ENCODE data around the gene MLLT3.
A peak's percentile ranks its signal among the peaks of the same experiment; 100 is the strongest.

Gene MLLT3

GRCh38 chr9:20472342-20473045 lies 149.8 kb downstream of the MLLT3 start:
- DNase-seq = no peak

DNA sequence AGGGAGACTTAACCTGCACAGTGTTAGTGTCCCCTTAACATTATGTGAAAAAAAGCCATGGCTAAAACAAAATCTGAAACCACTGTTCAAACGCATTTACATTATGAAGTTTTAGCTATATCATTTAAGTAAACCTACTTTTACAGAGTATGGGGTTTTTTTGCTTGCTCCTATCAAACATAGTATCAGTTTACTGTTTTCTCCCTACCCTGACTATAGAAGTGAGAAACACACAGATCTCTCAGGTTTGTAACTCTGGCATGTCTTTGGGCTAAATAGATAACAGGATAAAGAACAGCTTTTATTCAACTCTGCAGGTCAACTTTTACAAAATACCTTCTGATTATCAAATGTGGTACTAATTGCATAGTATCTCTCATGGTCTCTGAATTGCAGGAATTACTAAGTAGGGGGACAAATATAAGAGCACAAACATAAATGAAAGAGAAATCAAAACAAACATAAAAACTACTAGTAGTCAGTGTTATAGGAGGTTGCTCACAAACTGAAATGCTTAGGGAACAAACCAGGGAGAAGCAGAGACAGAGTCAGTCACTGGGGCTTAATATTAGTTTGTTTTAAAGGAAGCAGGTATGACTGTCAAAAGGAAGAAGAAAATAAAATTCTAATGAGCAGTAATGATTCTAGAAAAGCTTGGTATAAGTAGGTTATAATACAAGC lies 155.8 kb downstream of the MLLT3 start:
- DNase-seq = no peak

DNA sequence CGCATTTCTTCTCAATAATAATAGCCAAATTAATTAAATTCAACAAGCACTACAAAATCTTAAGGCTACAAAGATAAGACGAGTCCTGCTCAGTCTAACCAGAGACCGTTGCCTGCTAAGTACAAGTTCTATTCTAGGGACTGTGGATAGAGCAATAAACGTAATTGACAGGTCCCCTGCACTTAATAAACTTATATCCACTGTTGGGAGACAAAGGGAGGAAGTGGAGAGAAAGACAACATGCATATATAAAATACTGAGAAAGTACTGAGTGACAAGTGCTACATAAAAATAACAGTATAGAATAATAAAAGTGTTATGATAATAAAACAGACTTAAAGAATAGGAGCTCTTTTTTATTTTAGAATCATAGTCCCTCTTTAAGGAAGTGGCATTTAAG lies 158.1 kb downstream of the MLLT3 start:
- DNase-seq = no peak

- DNase-seq = no peak
These were observed 158.5 kb downstream of the MLLT3 start for GRCh38 chr9:20463823-20464222.

- peak; percentile 19 for DNase-seq
These were observed 159.9 kb downstream of the MLLT3 start for GRCh38 chr9:20462410-20462809.

- no peak for DNase-seq
These were observed 175.0 kb downstream of the MLLT3 start for GRCh38 chr9:20447291-20447690.

DNA sequence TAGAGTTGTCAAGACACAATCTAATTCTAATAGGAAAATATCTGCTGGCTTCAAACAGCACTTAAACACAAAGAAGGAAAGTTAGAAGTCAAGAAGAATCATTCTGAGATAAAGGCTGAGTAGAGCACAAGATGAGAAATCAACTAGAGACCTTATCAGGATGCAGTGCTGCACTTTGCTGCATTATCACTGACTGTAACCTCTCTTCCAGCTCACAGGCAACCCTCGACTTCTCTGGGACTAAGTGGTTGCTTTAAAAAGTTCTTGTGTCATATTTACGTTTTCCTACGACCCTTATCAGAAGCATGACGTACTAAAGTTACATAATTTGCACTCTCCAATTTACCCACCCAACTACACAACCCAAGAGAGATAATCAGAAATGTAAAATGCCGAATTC lies 176.1 kb downstream of the MLLT3 start:
- DNase-seq = no peak

DNA sequence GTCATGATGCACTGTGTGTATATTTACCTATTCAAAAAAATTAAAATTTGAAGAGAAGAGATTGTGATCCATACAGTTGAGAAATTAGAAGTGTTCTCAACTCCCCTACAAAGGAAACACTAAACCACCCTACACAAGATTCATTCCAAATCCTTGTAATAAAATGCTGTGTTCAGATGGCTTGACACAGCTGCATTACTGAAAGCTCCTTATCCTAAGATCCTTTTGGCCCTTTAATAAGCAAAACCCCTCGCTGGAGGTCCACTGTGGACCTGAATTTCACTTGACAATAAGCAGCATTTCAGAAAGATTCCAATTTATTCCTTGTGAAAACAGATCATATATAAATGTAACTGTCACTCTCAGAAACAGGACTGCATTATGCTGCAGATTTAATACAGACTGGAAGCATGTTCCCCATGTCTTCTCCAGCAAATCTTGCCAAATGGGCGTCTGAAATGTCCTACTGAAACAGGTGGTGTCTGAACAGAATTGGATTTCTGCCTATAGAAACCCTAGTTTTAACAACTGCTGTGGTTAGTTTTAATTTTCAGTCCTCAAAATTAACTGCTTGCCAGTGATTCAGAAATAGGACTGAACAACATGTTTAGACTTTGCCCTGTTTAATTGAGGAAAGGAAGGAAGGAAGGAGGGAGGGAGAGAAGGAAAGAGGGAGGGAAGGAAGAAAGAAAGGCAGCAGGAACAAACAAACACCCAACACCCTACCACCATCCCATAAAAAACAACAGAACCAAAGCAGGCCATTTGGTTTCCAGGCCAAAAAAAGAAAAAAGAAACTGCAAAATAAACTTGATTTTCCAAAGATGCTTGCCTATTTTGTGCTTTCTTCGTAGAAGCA lies 179.6 kb downstream of the MLLT3 start:
- DNase-seq = no peak

DNA sequence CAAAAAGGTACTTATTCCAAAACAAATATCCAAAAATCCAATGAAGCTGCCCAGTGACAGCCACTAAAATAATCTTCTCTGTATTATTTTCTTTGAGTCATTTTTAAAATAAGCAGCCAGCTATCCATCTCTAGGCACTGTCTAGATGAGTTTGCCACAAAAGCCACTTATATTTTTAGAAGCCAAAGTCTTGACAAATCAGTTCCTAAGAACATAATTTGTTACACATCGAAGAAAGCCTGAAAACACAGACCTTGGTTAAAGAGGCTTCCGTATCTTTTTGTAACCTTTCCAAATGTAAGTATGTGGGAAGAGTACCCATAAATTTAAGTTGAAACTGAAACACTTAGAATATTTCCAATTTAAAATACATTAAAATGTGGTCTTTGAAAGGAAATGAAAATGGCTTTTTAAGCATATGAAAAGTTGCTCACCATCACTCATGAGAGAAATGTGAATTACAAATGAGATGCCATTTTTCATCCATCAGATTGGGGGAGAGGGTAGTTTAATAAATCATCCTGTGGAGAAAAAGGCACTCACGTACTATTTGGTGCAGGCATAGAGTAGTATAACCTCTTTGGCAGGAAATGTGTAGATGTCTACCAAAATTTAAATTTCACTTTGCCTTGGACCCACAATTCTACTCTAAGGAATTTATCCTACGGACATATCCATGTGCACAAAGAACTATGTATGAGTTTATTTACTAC lies 180.4 kb downstream of the MLLT3 start:
- DNase-seq = no peak

GRCh38 chr9:20441166-20441565 lies 181.1 kb downstream of the MLLT3 start:
- DNase-seq = no peak

- no peak for DNase-seq
These were observed 184.8 kb downstream of the MLLT3 start for GRCh38 chr9:20437476-20437875.

DNA sequence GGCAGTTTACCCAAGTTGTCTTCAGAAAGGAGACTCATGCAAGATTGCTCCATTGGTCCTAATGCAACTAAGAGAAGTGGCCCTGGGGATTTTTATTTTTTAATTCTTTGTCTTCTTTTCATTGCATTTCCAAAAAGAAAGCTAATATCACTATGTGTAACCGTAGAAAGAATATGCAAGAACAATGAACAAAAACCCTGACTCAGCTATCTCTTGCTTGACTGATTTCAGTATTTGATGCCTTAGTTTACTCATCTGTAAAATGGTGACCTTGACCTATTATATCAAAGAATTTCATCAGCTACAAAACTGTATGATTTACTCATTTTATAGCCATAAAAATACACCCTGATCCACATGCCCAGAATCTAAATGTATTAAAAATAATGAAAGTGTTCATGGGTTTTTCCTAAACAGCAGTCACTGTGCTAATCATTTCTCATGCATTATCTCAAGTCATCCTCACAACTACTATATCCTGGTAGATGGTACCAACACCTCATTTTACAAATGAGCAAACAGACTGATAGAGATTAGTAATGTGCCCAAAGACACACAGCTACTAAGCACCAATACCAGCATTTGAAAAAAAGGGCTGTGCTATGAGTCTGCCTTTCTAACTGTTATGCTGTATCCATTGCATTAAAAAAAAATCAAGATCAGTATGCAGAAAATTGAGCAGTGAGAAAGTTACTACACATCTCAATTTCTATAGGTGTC lies 185.7 kb downstream of the MLLT3 start:
- DNase-seq = no peak

DNA sequence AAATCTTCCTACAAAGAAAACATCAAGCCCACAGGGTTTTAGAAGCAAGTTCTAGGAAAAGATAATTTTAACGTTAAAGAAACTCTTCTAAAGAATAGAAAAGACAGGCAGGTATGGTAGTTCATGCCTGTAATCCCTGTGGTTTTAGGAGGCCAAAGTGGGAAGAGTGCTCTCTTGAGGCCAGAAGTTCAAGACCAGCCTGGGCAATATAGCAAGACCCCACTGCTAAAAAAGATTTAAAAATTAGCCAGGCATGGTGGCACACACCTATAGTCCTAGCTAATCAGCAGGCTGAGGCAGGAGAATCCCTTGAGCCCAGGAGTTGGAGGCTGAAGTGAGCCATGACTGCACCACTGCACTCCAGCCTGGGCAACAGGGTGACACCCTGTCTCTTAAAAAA lies 193.3 kb downstream of the MLLT3 start:
- no peak for DNase-seq

DNA sequence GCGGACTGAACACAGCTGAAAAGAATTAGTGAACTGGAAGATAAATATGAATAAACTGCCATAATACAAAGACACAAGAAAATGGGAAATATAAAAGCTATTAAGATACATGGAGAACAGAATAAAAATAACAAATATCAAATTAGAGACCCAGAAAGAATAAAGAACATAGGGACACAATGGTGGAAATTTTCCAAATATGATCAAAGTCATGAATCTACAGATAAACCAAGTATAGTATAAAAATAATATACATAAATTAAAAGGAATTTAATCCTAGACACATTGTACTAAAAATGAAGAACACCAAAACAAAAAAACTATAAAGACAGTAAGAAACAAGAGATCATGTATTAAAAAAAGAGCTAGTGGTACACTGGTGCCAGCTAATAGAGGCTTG lies 194.9 kb downstream of the MLLT3 start:
- DNase-seq = no peak

GRCh38 chr9:20426019-20426418 lies 196.3 kb downstream of the MLLT3 start:
- no peak for DNase-seq

DNA sequence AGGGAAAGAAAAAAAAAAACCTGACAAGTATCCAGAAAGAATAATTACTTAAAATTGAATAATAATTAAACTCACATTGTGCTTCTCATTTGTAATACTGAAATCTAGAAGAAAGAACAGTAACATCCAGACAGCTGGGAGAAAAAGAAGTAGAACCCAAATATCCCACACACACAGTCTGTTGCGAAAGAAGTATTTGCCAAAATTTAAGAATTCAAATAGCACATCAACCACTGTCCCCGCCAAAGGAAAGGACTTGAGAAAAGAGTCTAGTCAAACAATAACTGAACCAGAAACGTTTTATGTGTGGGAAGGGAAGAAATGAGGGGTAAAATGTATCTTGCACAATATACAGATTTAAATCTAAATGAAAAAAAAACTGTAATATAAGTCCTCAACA lies 202.8 kb downstream of the MLLT3 start:
- DNase-seq = no peak

- DNase-seq = no peak
These were observed 203.8 kb downstream of the MLLT3 start for GRCh38 chr9:20418485-20418884.

- DNase-seq = no peak
These were observed 204.8 kb downstream of the MLLT3 start for GRCh38 chr9:20417373-20418080.

- no peak for DNase-seq
These were observed 208.1 kb downstream of the MLLT3 start for GRCh38 chr9:20414150-20414549.

DNA sequence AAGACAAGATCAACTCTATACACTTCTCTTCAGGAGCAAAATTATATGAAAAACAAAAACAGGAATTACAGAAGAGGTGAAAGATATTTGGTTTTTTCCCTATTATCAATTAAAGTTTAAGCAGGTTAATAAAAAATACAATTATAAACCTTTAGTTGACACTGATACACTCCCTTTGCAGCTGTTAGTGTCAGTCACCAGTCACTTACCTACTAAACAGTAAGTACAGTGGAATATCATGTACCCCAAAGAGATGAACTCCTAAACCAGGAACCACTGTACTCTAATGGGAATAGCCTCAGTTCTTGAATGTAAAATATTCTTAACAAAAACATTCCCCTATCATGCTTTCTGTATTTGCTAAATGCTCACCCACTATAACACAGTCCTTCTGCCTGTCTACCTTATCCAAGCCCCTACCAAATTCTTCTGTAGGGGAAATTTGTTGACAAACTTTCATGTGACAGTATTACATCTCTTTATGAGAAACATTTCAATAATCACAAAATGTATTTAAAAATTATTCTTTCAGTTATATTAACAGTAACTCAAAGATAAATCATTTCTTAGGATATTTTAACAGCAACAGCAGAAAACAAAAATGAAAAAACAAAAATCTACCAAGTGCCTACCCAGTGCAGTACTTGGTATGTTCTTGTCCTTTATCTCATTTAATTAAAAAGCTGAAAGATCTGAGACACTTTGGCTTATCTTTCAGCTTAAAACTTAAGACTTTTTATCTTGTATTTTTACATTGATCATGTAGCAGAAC lies 212.8 kb downstream of the MLLT3 start:
- no peak for DNase-seq

GRCh38 chr9:20408513-20408912 lies 213.8 kb downstream of the MLLT3 start:
- no peak for DNase-seq

Measured in hematopoietic multipotent progenitor cell treated with erythropoietin and hydrocortisone succinate and interleukin-3 and kit ligand, for 6 days (in vitro differentiated cells).